ENCODE data around the gene EID2B.

DNA sequence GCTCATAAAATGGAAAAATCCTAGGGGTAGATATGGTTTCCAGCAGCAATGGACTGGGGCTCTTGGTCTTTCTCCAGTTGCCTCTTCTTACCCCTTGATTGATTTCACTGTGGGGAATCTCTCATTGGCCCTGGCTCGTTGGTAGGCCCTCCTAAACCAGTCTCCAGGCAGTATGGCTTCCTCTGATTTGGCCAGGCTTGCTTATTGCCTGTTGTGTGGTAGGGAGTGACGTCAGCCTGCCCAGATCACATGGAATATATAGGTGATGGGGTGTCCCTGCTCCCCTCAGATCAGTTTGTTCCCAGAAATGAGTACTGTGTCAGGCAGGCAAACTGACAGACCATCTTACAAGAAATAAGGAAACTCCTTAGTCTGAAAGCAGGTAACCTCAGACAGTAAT is 23.4 kb downstream of the EID2B start:
- TF ChIP-seq, protein P1, sequence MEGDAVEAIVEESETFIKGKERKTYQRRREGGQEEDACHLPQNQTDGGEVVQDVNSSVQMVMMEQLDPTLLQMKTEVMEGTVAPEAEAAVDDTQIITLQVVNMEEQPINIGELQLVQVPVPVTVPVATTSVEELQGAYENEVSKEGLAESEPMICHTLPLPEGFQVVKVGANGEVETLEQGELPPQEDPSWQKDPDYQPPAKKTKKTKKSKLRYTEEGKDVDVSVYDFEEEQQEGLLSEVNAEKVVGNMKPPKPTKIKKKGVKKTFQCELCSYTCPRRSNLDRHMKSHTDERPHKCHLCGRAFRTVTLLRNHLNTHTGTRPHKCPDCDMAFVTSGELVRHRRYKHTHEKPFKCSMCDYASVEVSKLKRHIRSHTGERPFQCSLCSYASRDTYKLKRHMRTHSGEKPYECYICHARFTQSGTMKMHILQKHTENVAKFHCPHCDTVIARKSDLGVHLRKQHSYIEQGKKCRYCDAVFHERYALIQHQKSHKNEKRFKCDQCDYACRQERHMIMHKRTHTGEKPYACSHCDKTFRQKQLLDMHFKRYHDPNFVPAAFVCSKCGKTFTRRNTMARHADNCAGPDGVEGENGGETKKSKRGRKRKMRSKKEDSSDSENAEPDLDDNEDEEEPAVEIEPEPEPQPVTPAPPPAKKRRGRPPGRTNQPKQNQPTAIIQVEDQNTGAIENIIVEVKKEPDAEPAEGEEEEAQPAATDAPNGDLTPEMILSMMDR (IDR thresholded peaks at IDR 0.05; ENCODE audit: low read length): no peak
- TF ChIP-seq EZH2 (IDR thresholded peaks at IDR 0.05; ENCODE audit: borderline replicate concordance, low read length): no peak
